A549 (cell line): ENCODE data around the gene CPED1. TPM values are rescaled to one million over a fixed set of nuclear protein-coding genes. Genes with fewer than 3 reads are reported as not detected.
"Not testable (repeated sequence)": the region's sequence is repeated elsewhere in the genome, so short reads cannot be mapped to it uniquely, and the experiment has no call there.

ENCODE experiments used
- ATAC-seq, 2 experiments: fragments of 200-7000 bp in 1 of 2; fragments of >200 bp in 1 of 2; cut with Nextera tagmentation in 1 of 2; cut with Tn5 transposase in 1 of 2; 3 replicates each; pipeline versions ENCODE4 v1.8.0 to v1.9.1; 2018 to 2020; ENCODE audit warnings: mild to moderate bottlenecking in 1 of 2, moderate library complexity in 1 of 2
- CTCF ChIA-PET: fragments of 300-600 bp; sonication (Branson Sonifier 250); formaldehyde crosslinking; extraction: SDS; loops from one replicate; lab custom pipeline; 2021; ENCODE audit warnings: antibody characterized with exemption, inconsistent platforms; lab: Yijun Ruan, JAX
- POLR2A ChIA-PET: fragments of 350-600 bp; formaldehyde crosslinking; extraction: SDS; loops from one replicate; lab custom pipeline; 2021; ENCODE audit warnings: antibody characterized with exemption, inconsistent platforms; lab: Yijun Ruan, JAX
- DNase-seq, 2 experiments: peaks; one replicate each; pipeline versions ENCODE4 v3.0.0 to v3.0.0-alpha.2; 2011 to 2016; ENCODE audit warnings: low read depth in 1 of 2, low spot score in 1 of 2
- FAIRE-seq: peaks from 2 replicates; lab custom pipeline; 2011; peaks lifted over from hg19 to GRCh38; lab: Jason Lieb, UNC
- H3K27ac ChIP-seq, 2 experiments: fragments of >200 bp; sonication (Bioruptor Twin); formaldehyde crosslinking; 3 replicates each; pipeline ENCODE4 v1.5.1; 2016 to 2017
- H3K4me1 ChIP-seq: fragments of >200 bp; sonication (Bioruptor Twin); formaldehyde crosslinking; 3 replicates; pipeline ENCODE4 v1.6.1; 2016
- H3K4me2 ChIP-seq: fragments of >200 bp; sonication (Bioruptor Twin); formaldehyde crosslinking; 3 replicates; pipeline ENCODE4 v1.6.1; 2016
- H3K4me3 ChIP-seq: fragments of >200 bp; sonication (Bioruptor Twin); formaldehyde crosslinking; 3 replicates; pipeline ENCODE4 v1.5.1; 2016
- H3K9me3 ChIP-seq: fragments of >200 bp; sonication (Bioruptor Twin); formaldehyde crosslinking; 3 replicates; pipeline ENCODE4 v1.6.1; 2016
- BHLHE40 ChIP-seq: IDR thresholded peaks from 2 replicates; pipeline ENCODE4 v1.6.1; 2012; ENCODE audit warnings: low read depth, low read length, inconsistent platforms
- CBX2 ChIP-seq: fragments of 200-600 bp; sonication (generic); IDR thresholded peaks from 2 replicates; pipeline ENCODE4 v1.6.1; 2016; ENCODE audit warnings: low read depth, mild to moderate bottlenecking, borderline replicate concordance
- CBX8 ChIP-seq: fragments of 200-600 bp; sonication (generic); IDR thresholded peaks from 2 replicates; pipeline ENCODE4 v1.6.1; 2016
- CEBPB ChIP-seq, 2 experiments: fragments of >200 bp in 1 of 2; sonication (Bioruptor Twin) in 1 of 2; formaldehyde crosslinking in 1 of 2; IDR thresholded peaks; 2 replicates each; pipeline ENCODE4 v1.6.1; 2012 to 2016
- CHD4 ChIP-seq: fragments of 200-600 bp; sonication (generic); IDR thresholded peaks from 2 replicates; pipeline ENCODE4 v1.6.1; 2016; ENCODE audit warnings: antibody characterized with exemption, mild to moderate bottlenecking, borderline replicate concordance
- CTCF ChIP-seq: fragments of >200 bp; sonication (Bioruptor Twin); formaldehyde crosslinking; IDR thresholded peaks from 3 replicates; pipeline ENCODE4 v1.5.1; 2016
- E2F6 ChIP-seq: IDR thresholded peaks from 2 replicates; pipeline ENCODE4 v1.6.1; 2012; ENCODE audit warnings: low read depth, borderline replicate concordance
- ELK1 ChIP-seq: fragments of 150-350 bp; IDR thresholded peaks from 2 replicates; pipeline ENCODE4 v1.6.1; 2014; ENCODE audit warnings: low read depth, mild to moderate bottlenecking, low read length
- ESRRA ChIP-seq: fragments of 150-350 bp; IDR thresholded peaks from 2 replicates; pipeline ENCODE4 v1.6.1; 2014; ENCODE audit warnings: mild to moderate bottlenecking, low read length, borderline replicate concordance
- FOSB ChIP-seq: fragments of 250-450 bp; sonication (Bioruptor Pico); IDR thresholded peaks from 2 replicates; pipeline ENCODE4 v1.5.0; 2020; ENCODE audit warnings: mild to moderate bottlenecking, moderate library complexity
- FOSL2 ChIP-seq, 2 experiments: fragments of 450-650 bp in 1 of 2; fragments of >200 bp in 1 of 2; sonication (Bioruptor Twin) in 1 of 2; formaldehyde crosslinking; IDR thresholded peaks; 2 replicates each; pipeline versions ENCODE4 v1.5.0 to v1.6.1; 2016 to 2020; ENCODE audit warnings: mild to moderate bottlenecking in 1 of 2, moderate library complexity in 1 of 2
- FOXS1 ChIP-seq: fragments of 250-450 bp; sonication (Bioruptor Pico); IDR thresholded peaks from 2 replicates; pipeline ENCODE4 v1.5.0; 2020; ENCODE audit warnings: mild to moderate bottlenecking, moderate library complexity
- GATA3 ChIP-seq: IDR thresholded peaks from 2 replicates; pipeline ENCODE4 v1.6.1; 2012; ENCODE audit warnings: borderline replicate concordance
- HOXA7 ChIP-seq: fragments of 250-450 bp; sonication (Bioruptor Pico); IDR thresholded peaks from 2 replicates; pipeline ENCODE4 v1.5.0; 2020; ENCODE audit warnings: mild to moderate bottlenecking, moderate library complexity
- HOXB13 ChIP-seq: fragments of 250-450 bp; sonication (Bioruptor Pico); IDR thresholded peaks from 2 replicates; pipeline ENCODE4 v1.5.0; 2020; ENCODE audit warnings: low read depth, mild to moderate bottlenecking, moderate library complexity
- JUNB ChIP-seq: fragments of >200 bp; sonication (Bioruptor Twin); formaldehyde crosslinking; IDR thresholded peaks from 2 replicates; pipeline ENCODE4 v1.6.1; 2016
- KDM1A ChIP-seq: fragments of 200-600 bp; sonication (generic); IDR thresholded peaks from 2 replicates; pipeline ENCODE4 v1.6.1; 2016; ENCODE audit warnings: low read depth, mild to moderate bottlenecking
- MAFK ChIP-seq: fragments of 450-650 bp; IDR thresholded peaks from 2 replicates; pipeline ENCODE4 v1.6.1; 2014; ENCODE audit not compliant: partially characterized antibody
- MAZ ChIP-seq: fragments of 150-350 bp; IDR thresholded peaks from 2 replicates; pipeline ENCODE4 v1.6.1; 2014; ENCODE audit warnings: antibody characterized with exemption, low read depth, low read length, borderline replicate concordance
- NPAS2 ChIP-seq: fragments of 250-450 bp; sonication (Bioruptor Pico); IDR thresholded peaks from 2 replicates; pipeline ENCODE4 v1.8.0; 2022; ENCODE audit warnings: mild to moderate bottlenecking, moderate library complexity, borderline replicate concordance
- POLR2AphosphoS2 ChIP-seq: conservative IDR thresholded peaks from 2 replicates; pipeline ENCODE4 v1.6.1; 2012; ENCODE audit warnings: low read length, improper control_type of control experiment, inconsistent platforms
- RAD21 ChIP-seq, 2 experiments: fragments of >200 bp in 1 of 2; sonication (Bioruptor Twin) in 1 of 2; formaldehyde crosslinking in 1 of 2; IDR thresholded peaks in 1 of 2; conservative IDR thresholded peaks in 1 of 2; 2 replicates in 1 of 2; 3 replicates in 1 of 2; pipeline ENCODE4 v1.6.1; 2012 to 2018; ENCODE audit warnings: inconsistent platforms in 1 of 2
- RCOR1 ChIP-seq: fragments of 150-350 bp; IDR thresholded peaks from 2 replicates; pipeline ENCODE4 v1.6.1; 2014; ENCODE audit warnings: antibody characterized with exemption, low read length, low read depth
- REST ChIP-seq: fragments of 200-600 bp; sonication (generic); IDR thresholded peaks from 2 replicates; pipeline ENCODE4 v1.6.1; 2016; ENCODE audit warnings: antibody characterized with exemption, mild to moderate bottlenecking, moderate library complexity
- RFX5 ChIP-seq: fragments of 450-650 bp; IDR thresholded peaks from 2 replicates; pipeline ENCODE4 v1.7.1; 2014; ENCODE audit warnings: antibody characterized with exemption, mild to moderate bottlenecking, moderate library complexity
- SREBF2 ChIP-seq: fragments of 450-650 bp; IDR thresholded peaks from 2 replicates; pipeline ENCODE4 v1.6.1; 2014; ENCODE audit warnings: mild to moderate bottlenecking, moderate library complexity
- TP53 ChIP-seq: fragments of 250-450 bp; sonication (Bioruptor Pico); IDR thresholded peaks from 2 replicates; pipeline ENCODE4 v1.5.0; 2021; ENCODE audit warnings: mild to moderate bottlenecking, moderate library complexity
- ZC3H11A ChIP-seq: fragments of 450-650 bp; IDR thresholded peaks from 2 replicates; pipeline ENCODE4 v1.6.1; 2014; ENCODE audit warnings: antibody characterized with exemption, mild to moderate bottlenecking
- ZFP36 ChIP-seq: fragments of 450-650 bp; IDR thresholded peaks from 2 replicates; pipeline ENCODE4 v1.6.1; 2014; ENCODE audit warnings: borderline replicate concordance; ENCODE audit not compliant: partially characterized antibody
- WGBS: methylation state at CpG from one replicate; pipeline ENCODE4 v1.1.6; 2017; ENCODE audit errors: missing lambda C conversion rate; 5-methylcytosine and 5-hydroxymethylcytosine counted together
- polyA plus RNA-seq, 4 experiments: library from polyadenylated mRNA; depleted of rRNA in 3 of 4; stranded (reverse); fragments of >200 nt; fragmentation: RNase III in 1 of 4; extraction: RNeasy Plus Mini Kit Qiagen cat#74134 plus additional on column Dnase treatment in 1 of 4; gene quantifications; 2 replicates in 3 of 4; 3 replicates in 1 of 4; pipeline ENCODE4 v1.2.3, GENCODE V29; 2011 to 2017

The CPED1 gene
- polyA plus RNA-seq, 2 of the 4 experiments (the other 2 are of a cell fraction): 0.03 TPM; not detected in 1

- FAIRE-seq: no peak
Observed at GRCh38 chr7:121214657-121215056, 226.1 kb downstream of the CPED1 start.

GRCh38 chr7:121219026-121219425 lies 230.5 kb downstream of the CPED1 start:
- POLR2A ChIA-PET: no interaction called here
- no peaks in the 10 kb centered on the region for H3K9me3 ChIP-seq
- CTCF ChIA-PET: no interaction called here
- ATAC-seq: no peak
- no peak overlapping the region for H3K4me3 ChIP-seq
- FAIRE-seq: no peak
- DNase-seq: no peak
- 23% methylated on average over 2 of the region's 2 CpGs for WGBS
- no peak overlapping the region for H3K4me2 ChIP-seq
- no peak overlapping the region for H3K27ac ChIP-seq
- no peak for TF ChIP-seq GATA3
- TF ChIP-seq REST: no peak
- no peak for TF ChIP-seq TP53 (CRISPR knock-in tag)
- TF ChIP-seq JUNB: no peak
- no peak for TF ChIP-seq CBX2
- no peak for TF ChIP-seq ELK1
- TF ChIP-seq RCOR1: no peak
- TF ChIP-seq MAFK: no peak
- TF ChIP-seq ZFP36: no peak
- TF ChIP-seq ZC3H11A: no peak
- TF ChIP-seq FOSL2 (IDR thresholded peaks at IDR 0.05): no peak
- no peak for TF ChIP-seq FOSL2 (CRISPR knock-in tag; IDR thresholded peaks at IDR 0.05)
- TF ChIP-seq KDM1A: no peak
- no peak for TF ChIP-seq NPAS2 (CRISPR knock-in tag)
- TF ChIP-seq RFX5: no peak
- no peak for TF ChIP-seq E2F6
- no peak for TF ChIP-seq HOXB13 (CRISPR knock-in tag)
- no peak for TF ChIP-seq FOXS1 (CRISPR knock-in tag)
- TF ChIP-seq ESRRA: no peak
- no peak for TF ChIP-seq BHLHE40
- TF ChIP-seq CHD4: no peak
- H3K4me1 ChIP-seq: no peaks in the 10 kb centered on the region

More at GRCh38 chr7:121214657-121215056, 226.1 kb downstream of the CPED1 start:
- Histone ChIP-seq H3K27ac (no peak overlapping the region), H3K4me3 (no peak overlapping the region), H3K9me3 (no peaks in the 10 kb centered on the region), H3K4me1 (no peaks in the 10 kb centered on the region), H3K4me2 (no peak overlapping the region)
- TF ChIP-seq CBX8 (no peak), FOSB (CRISPR knock-in tag) (no peak), CEBPB (IDR thresholded peaks at IDR 0.05) (no peak), RAD21 (conservative IDR thresholded peaks at IDR 0.05 in 1 of 2, IDR thresholded peaks at IDR 0.05 in 1 of 2) (no peak), CTCF (no peak), HOXA7 (CRISPR knock-in tag) (no peak), ZFP36 (no peak), ZC3H11A (no peak), SREBF2 (no peak), MAZ (no peak), POLR2AphosphoS2 (no peak)
- ChIA-PET CTCF (no interaction called here), POLR2A (no interaction called here)
- ATAC-seq (no peak), DNase-seq (no peak)
- 1% methylated on average over 2 of the region's 2 CpGs for WGBS

GRCh38 chr7:121221108-121221507 lies 232.6 kb downstream of the CPED1 start:
- H3K9me3 ChIP-seq, H3K4me1 ChIP-seq, H3K4me2 ChIP-seq, ATAC-seq, FAIRE-seq, DNase-seq, H3K4me3 ChIP-seq, H3K27ac ChIP-seq, POLR2A ChIA-PET, CTCF ChIA-PET: not testable (repeated sequence)
- WGBS: 0% methylated on average over 2 of the region's 2 CpGs
